ENCODE data around the gene PDLIM4.

The PDLIM4 gene

DNA sequence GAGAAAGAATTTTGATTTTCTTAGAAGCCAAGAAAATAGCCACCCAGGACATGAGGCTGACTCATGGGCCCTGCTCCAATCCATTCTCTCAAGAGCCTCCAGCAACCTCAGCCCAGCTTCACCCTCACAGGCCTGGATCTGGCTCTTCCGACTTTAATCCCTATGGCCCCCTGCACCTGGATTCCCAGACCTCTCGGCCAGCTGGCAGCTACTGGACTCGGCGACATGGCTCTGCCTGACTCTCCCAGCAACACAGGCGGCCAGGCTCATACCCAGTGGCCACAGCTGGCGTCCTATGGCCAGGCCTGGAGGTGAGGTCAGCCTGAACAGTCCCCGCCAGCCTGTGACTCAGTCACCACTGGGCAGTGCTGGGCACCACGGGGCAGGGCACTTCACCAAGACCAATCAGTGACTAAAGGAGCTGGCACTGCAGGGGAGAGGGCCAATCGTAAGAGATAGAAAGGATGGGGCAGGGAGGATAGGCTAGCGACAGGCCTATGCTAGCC lies 6.2 kb upstream of the PDLIM4 start:
- DNase-seq (ENCODE audit: extremely low read depth in 1 of 2, low read depth in 1 of 2): no peak

DNA sequence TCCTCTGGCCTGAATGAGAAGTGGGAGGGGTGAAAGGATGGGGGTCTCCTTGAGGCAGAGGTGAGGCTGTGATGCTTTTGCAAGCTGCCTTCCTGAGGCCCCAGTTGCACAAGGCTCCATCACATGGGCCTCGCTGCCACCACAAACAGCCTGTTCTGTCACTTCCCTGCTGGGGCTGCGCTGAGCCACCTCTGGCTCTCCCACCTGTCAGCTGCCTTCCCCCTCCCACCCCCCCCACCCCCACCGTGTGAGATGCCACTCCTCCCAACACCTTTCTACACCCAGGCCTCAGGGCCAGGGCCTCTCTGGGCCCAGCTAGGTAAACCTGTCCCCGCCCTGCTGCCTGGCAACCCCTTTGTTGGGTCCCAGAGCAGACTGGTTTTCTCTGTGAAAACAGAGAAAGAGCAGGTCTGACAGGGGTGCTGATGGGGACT lies 4.5 kb upstream of the PDLIM4 start:
- DNase-seq (ENCODE audit: extremely low read depth in 1 of 2, low read depth in 1 of 2): no peak

- no peak for DNase-seq (ENCODE audit: extremely low read depth in 1 of 2, low read depth in 1 of 2)
These were observed 3.8 kb upstream of the PDLIM4 start for GRCh38 chr5:132253452-132254320.

- no peak for DNase-seq (ENCODE audit: extremely low read depth in 1 of 2, low read depth in 1 of 2)
These were observed 3.0 kb upstream of the PDLIM4 start for GRCh38 chr5:132254321-132254977.

GRCh38 chr5:132256086-132256782 lies 1.3 kb upstream of the PDLIM4 start:
- no peak for DNase-seq (ENCODE audit: extremely low read depth in 1 of 2, low read depth in 1 of 2)

DNA sequence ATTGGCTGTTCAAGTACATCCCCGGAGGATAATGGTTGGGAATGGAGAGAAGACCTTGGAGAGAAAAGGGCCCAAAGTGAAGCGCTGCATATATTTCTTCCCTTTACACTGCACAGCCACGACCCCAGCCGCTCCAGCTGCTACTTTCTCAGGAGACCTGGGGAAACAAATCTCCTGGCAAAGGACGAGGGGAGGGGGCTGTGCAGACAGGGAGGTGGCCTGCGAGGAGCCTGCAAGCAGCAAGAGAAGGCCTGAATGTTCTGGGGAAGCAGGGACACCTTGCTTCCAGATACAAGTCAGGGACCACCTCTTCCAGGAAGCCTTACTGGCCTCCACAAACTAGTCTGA lies 739 bp upstream of the PDLIM4 start:
- DNase-seq (ENCODE audit: extremely low read depth in 1 of 2, low read depth in 1 of 2): no peak

GRCh38 chr5:132258102-132259068 lies 889 bp downstream of the PDLIM4 start:
- DNase-seq (ENCODE audit: extremely low read depth in 1 of 2, low read depth in 1 of 2): no peak

DNA sequence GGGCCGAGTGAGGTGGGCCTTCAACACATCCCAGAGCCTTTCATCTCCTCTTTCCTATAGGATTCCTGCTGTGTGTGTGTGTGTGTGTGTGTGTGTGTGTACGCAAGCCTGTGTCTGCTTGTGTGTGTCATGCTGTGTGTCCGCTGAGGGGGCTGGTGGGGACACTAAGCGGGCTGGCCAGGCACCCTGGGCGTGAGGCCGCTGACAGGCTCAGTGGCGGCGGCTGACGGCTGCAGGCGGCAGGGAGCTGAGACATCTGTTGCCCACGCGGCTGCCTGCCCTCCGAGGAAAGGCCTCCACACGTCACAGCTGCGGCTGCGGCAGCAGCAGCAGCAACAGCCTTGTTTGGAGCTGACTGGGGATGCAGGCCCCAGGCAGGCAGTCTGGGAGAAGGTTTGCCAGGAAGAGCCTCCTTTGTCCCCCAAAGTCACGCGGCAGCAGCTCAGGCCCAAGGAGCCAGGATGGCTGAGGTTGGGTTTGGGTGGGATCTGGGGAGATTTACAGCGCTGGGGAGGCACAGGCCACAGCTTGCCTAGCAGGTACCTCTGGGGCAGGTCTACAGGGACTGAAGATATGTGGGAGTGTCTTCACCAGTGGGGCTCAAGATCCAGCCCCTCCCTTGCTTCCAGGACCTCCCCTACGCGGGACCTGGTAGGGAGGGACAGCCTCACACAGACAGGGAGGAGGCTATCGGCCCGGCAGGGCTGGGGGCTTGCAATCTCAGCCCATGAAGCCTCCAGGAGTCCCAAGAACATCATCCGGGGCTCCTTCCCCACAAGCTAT lies 1.8 kb downstream of the PDLIM4 start:
- no peak for DNase-seq (ENCODE audit: extremely low read depth in 1 of 2, low read depth in 1 of 2)

- no peak for DNase-seq (ENCODE audit: extremely low read depth in 1 of 2, low read depth in 1 of 2)
These were observed 2.6 kb downstream of the PDLIM4 start for GRCh38 chr5:132260051-132260450.

GRCh38 chr5:132260714-132261551 lies 3.4 kb downstream of the PDLIM4 start:
- peak; percentile 46 to 78 for DNase-seq (ENCODE audit: extremely low read depth in 1 of 2, low read depth in 1 of 2)

- DNase-seq (ENCODE audit: extremely low read depth in 1 of 2, low read depth in 1 of 2): no peak
These were observed 4.7 kb downstream of the PDLIM4 start for GRCh38 chr5:132261881-132262845.

GRCh38 chr5:132262882-132263547 lies 5.5 kb downstream of the PDLIM4 start:
- DNase-seq (ENCODE audit: extremely low read depth in 1 of 2, low read depth in 1 of 2): no peak

DNA sequence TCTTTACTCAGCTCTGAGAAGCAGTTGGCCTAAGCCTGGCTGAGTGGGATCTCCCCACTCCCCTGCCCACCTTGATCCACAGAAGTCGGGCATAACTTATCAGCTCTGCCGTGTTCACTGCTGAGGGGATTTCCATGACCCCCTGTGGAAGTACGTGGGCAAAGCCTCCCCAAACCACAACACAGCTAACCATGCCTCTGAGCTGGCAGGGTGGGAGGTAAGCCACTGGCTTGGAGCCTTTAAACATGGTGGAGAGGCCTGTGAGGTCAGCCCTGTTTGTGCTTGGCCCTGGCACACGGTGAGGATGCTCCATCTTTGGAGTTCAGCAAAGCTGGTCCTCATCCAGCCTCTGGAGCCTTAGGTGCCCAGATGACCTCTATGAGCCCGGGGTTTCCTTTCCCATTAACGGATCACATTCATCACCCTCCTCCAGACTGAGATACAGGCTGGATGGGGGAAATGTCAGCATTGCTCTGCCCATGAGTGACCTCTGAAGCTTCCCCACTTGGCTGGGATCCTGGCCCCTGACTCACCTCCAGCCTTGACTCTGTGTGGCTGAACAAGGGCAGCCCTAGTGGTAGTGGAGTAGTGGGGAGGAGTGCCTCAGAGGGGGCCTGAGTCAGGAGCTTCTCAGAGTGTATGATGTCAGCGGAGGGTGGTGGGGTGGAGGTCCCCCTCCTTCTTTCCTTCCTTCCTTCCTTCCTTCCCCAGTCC lies 6.2 kb downstream of the PDLIM4 start:
- DNase-seq (ENCODE audit: extremely low read depth in 1 of 2, low read depth in 1 of 2): peak in 1 of 2 donors; percentile 63

GRCh38 chr5:132264546-132265335 lies 7.2 kb downstream of the PDLIM4 start:
- no peak for DNase-seq (ENCODE audit: extremely low read depth in 1 of 2, low read depth in 1 of 2)

GRCh38 chr5:132265336-132266030 lies 8.0 kb downstream of the PDLIM4 start:
- DNase-seq (ENCODE audit: extremely low read depth in 1 of 2, low read depth in 1 of 2): no peak

Data from stimulated activated CD8-positive, alpha-beta memory T cell treated with anti-CD3 and anti-CD28 coated beads, Interleukin-7, amount 100 ng/mL, for 48 hours (primary cell).